ENCODE results near the gene MS4A18. TPM values are rescaled to one million over a fixed set of nuclear protein-coding genes. Genes with fewer than 3 reads are reported as not detected.

Gene MS4A18
- total and polyA plus RNA-seq, 10 of the 15 experiments (the other 5 are each of a cell fraction or from before 2014, with no cell fraction given) = not detected

DNA sequence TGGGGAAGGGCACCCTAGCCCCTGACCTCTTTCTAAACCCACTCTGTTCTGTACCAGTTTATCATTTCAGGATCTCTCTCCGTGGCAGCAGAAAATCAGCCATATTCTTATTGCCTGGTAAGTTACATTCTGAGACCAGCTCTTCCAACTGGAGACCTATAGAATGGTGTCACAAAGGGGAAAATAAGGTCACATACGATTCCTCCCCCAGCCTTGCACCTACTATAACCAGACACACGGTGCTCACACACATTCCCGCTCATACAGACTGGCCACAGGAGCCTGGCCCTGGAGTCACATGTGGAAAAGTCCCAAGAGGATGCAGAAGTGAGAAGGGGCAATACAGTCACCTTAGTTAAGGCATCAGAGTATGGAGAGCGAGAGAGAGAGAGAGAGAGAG is 17.6 kb upstream of the MS4A18 start:
- no peaks in the 10 kb centered on the region for H3K36me3 ChIP-seq (ENCODE audit: control insufficient read depth in 2 of 2, insufficient read depth in 2 of 2, low read length in 1 of 2)
- H2AFZ ChIP-seq (ENCODE audit: control insufficient read depth, low read depth, low read length) = no peak overlapping the region
- in situ Hi-C loops (cut with MboI) (no loop called here), intact Hi-C loops (cut with micrococcal nuclease; ENCODE audit: unreplicated experiment) (no loop called here)
- DNase-seq (ENCODE audit: low read depth, low spot score) (no peak), FAIRE-seq (no peak), ATAC-seq (no peak)
- ChIA-PET POLR2A (no interaction called here), SMC1A (ENCODE audit: uncharacterized antibody, unreplicated experiment) (interaction anchor here (0.9 to 5.5 kb wide), 6 partner anchors 22 to 68 kb away, joined by 3 to 20 read pairs (median 4); no protein-coding TSS in a partner anchor), RAD21 (ENCODE audit: unreplicated experiment) (interaction anchor here (0.7 to 1.5 kb wide), 3 partner anchors 19 to 354 kb away, joined by 3 read pairs; no protein-coding TSS in a partner anchor), CTCF (interaction anchor here (1.5 to 1.7 kb wide), 2 partner anchors 56 to 69 kb away, joined by 3 to 6 read pairs; no protein-coding TSS in a partner anchor)
- no peak overlapping the region for H3K4me2 ChIP-seq (ENCODE audit: control insufficient read depth, insufficient read depth)
- WGBS (ENCODE audit: insufficient coverage, insufficient replicate concordance, low lambda C conversion rate, missing lambda C conversion rate) = 24% methylated on average over 5 of the region's 5 CpGs
- no peak overlapping the region for H3K9ac ChIP-seq (ENCODE audit: control insufficient read depth, insufficient read depth, low read length)
- no peak overlapping the region for H3K27ac ChIP-seq (ENCODE audit: control insufficient read depth, insufficient read depth)
- H3K4me1 ChIP-seq (ENCODE audit: control insufficient read depth, insufficient read depth, low read length) = no peaks in the 10 kb centered on the region
- no peak overlapping the region for H3K4me3 ChIP-seq
- no peaks in the 10 kb centered on the region for H3K27me3 ChIP-seq (replicated peaks in 1 of 2; ENCODE audit: control insufficient read depth in 2 of 2, insufficient read depth in 2 of 2, low read length in 1 of 2)
- BruUV-seq (replicated peaks) = no TSS peak
- H3K9me3 ChIP-seq (replicated peaks; ENCODE audit: control insufficient read depth, insufficient read depth, low read length) = no peaks in the 10 kb centered on the region
- H3K79me2 ChIP-seq (ENCODE audit: control insufficient read depth, insufficient read depth, low read length) = no peaks in the 10 kb centered on the region
- H4K20me1 ChIP-seq (ENCODE audit: control insufficient read depth, insufficient read depth) = no peaks in the 10 kb centered on the region
- TF ChIP-seq, protein P1, sequence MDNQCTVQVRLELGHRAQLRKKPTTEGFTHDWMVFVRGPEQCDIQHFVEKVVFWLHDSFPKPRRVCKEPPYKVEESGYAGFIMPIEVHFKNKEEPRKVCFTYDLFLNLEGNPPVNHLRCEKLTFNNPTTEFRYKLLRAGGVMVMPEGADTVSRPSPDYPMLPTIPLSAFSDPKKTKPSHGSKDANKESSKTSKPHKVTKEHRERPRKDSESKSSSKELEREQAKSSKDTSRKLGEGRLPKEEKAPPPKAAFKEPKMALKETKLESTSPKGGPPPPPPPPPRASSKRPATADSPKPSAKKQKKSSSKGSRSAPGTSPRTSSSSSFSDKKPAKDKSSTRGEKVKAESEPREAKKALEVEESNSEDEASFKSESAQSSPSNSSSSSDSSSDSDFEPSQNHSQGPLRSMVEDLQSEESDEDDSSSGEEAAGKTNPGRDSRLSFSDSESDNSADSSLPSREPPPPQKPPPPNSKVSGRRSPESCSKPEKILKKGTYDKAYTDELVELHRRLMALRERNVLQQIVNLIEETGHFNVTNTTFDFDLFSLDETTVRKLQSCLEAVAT (IDR thresholded peaks at IDR 0.05) = no peak
- no peak for TF ChIP-seq JUND (IDR thresholded peaks at IDR 0.05; ENCODE audit: low read depth, low read length)
- TF ChIP-seq SREBF2 (IDR thresholded peaks at IDR 0.05; ENCODE audit: low read length) = no peak
- TF ChIP-seq EZH2 (IDR thresholded peaks at IDR 0.05; ENCODE audit: borderline replicate concordance, control insufficient read depth, low read depth, low read length) = no peak
- TF ChIP-seq GABPA (IDR thresholded peaks at IDR 0.05; ENCODE audit: low read depth) = no peak
- no peak for TF ChIP-seq ZBTB33 (IDR thresholded peaks at IDR 0.05)
- TF ChIP-seq CBX3 (IDR thresholded peaks at IDR 0.05; ENCODE audit: borderline replicate concordance, low read depth) = no peak
- no peak for TF ChIP-seq PKNOX1 (IDR thresholded peaks at IDR 0.05)
- TF ChIP-seq CUX1 (IDR thresholded peaks at IDR 0.05; ENCODE audit: insufficient replicate concordance, low read depth, low read length) = no peak
- TF ChIP-seq EGR1 (IDR thresholded peaks at IDR 0.05; ENCODE audit: borderline replicate concordance in 1 of 2, low read depth in 2 of 2, low read length in 2 of 2) = no peak
- no peak for TF ChIP-seq MEF2A (IDR thresholded peaks at IDR 0.05; ENCODE audit: insufficient read depth, low read depth, low read length)
- TF ChIP-seq SRF (IDR thresholded peaks at IDR 0.05; ENCODE audit: low read depth in 2 of 2, low read length in 2 of 2) = no peak
- TF ChIP-seq POLR2AphosphoS5 (IDR thresholded peaks at IDR 0.05; ENCODE audit: low read length) = no peak
